ENCODE data around the gene CALML6.

The CALML6 gene

DNA sequence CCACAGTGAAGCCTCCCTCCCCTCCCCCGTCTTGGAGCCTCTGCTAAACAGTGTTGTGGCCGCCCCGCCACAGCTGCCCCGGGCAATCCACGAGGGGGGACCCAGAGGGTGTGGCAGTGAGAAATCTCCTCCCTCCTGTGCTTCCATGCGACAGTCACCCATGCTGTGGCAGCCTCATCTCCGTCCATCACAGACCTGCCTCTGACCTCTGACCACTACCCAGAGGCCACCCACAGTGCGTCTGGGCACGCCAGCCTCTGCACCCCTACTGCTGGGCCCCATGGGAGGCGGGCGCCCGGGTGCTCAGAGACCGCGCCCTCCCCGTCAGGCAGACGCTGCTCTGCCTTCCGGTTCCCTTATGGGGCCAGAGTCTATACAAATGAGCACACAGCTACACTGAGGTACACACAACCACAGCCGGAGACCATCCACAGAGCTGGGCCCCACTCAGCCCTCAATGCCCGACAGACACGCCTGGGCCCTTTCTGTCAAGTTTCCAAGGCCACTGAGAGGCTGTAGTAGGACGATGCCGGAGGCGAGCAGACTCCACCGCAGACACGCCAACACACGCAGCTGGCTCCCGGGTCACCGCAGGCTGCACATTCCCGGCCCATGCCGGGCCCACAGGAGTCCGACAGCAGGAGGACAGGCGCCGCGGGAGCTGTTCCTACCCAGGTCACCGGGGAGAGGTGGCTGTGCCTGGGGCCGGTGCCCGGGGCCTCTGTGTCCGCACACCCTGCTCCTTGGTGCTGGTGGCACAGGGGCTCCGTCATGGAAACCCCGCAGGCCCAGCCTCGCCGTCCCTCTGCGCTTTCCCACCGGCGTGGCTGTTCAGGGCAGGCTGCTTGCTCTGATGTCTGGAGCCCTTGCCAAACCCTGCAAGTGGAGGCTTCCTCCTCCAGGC lies 27.9 kb downstream of the CALML6 start:
- DNase-seq (ENCODE audit: low spot score) = peak; percentile 63

DNA sequence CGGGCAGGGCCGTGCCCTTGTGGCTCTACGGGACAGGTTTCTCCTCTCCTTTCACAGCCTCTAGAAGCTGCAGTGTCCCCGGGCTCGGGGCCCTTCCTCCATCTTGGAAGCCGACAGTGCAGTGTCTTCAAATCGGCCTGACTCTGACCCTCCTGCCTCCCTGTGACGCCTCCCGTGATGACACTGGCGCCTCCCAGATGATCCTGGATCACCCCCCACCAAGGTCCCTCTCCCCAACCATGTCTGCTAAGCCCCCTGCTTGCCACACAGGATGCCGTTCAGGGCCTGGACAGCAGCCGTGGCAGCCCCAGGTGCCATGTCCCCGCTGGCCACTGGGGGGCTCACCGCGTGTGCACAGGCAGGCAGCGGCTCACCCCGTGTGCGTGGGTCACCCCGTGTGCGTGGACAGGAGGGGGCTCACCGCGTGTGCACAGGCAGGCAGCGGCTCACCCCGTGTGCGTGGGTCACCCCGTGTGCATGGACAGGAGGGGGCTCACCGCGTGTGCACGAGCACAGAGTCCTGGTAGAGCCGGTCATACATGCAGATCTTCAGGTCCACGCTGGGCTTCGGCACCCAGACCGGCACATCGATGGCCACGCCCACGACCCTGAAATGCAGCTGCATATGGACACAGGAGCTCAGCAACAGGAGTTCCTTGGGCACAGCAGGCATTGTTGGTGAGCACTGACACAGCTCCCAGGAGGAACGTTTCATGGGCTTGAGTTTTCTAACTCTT lies 28.9 kb downstream of the CALML6 start:
- peak; percentile 72 for DNase-seq (ENCODE audit: low spot score)

- no peak for DNase-seq (ENCODE audit: low spot score)
These were observed 30.8 kb downstream of the CALML6 start for GRCh38 chr1:1945782-1946393.

- DNase-seq (ENCODE audit: low spot score) = peak; percentile 64
These were observed 31.5 kb downstream of the CALML6 start for GRCh38 chr1:1946540-1946939.

DNA sequence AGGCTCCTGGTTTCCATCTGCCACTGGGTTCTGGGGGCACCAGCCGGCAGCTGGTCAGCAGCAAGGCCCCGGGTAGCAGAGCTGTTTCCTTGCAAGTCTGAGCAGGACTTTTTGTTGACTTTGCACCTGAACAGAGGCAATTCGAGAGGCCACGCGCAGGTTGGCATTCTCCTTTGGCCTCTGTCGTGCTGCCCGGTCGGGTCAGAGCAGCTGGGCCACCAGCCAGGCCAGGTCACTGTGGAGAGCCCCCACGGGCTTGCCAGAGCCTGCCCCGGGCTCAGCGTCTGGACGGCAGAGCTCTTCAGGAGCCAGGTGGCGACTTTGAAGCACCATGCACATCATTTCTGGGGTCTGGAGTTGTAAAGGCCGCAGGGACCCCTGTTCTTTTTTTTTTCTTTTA lies 32.4 kb downstream of the CALML6 start:
- no peak for DNase-seq (ENCODE audit: low spot score)

GRCh38 chr1:1948783-1949182 lies 33.7 kb downstream of the CALML6 start:
- no peak for DNase-seq (ENCODE audit: low spot score)

DNA sequence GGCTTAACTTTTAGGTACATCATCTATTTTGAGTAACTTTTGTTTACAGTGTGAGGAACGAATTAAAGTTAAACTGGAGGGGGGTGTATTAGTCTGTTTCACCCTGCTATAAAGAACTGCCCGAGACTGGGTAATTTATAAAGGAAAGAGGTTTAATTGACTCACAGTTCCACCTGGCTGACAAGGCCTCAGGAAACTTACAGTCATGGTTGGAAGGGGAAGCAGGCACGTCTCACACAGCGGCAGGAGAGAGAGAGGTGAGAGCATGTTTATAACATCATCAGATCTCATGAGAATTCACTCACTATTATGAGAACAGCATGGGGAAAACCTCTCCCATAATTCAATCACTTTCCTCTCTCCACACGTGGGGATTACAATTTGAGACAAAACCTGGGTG lies 35.9 kb downstream of the CALML6 start:
- DNase-seq (ENCODE audit: low spot score) = no peak

DNA sequence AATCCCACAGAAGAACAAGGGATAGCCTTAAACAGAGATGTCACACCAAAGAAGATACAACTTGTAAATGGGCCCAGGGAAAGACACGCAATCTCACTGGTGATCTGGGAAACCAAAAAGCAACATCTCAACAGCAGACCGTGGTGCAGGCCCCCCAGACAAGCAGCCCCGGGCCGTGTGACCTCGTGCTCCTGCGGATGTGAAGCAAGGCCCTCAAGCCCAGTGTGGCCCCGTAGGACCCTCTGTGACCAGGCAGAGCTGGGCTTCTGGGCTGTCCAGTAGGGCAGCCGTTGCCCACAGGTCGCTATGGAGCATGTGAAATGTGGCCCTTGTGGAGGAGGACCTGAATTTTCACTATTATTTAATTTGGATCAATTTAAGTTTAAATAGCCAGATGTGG lies 39.0 kb downstream of the CALML6 start:
- DNase-seq (ENCODE audit: low spot score) = no peak

DNA sequence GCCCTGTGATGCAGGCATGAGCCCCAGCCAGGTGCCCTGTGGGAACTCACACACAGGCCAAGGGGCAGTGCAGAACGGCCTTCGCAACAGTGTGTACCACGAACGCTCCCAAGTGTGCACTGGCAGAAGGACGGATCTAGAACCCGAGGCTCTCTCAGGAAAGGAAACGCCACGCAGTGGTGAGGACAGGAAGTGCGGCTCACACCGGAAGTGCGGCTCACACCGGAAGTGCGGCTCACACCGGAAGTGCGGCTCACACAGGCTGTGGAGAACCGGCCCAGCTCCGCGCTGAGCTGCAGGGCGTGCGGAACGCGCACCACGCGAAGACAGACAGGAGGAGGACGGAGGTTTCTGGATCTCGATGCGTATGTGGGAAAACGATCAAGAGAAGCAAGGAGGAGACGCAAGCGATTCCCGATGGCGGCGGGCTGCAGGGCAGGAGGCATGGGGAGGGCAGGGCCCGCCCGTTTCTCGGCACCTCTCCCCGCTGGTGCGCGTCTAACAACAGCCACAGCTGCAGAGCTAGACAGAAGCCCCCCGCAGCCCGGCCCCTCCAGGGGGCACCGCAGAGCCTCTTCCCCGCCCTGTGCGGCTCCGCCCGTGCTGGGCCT lies 39.9 kb downstream of the CALML6 start:
- DNase-seq (ENCODE audit: low spot score) = no peak

DNA sequence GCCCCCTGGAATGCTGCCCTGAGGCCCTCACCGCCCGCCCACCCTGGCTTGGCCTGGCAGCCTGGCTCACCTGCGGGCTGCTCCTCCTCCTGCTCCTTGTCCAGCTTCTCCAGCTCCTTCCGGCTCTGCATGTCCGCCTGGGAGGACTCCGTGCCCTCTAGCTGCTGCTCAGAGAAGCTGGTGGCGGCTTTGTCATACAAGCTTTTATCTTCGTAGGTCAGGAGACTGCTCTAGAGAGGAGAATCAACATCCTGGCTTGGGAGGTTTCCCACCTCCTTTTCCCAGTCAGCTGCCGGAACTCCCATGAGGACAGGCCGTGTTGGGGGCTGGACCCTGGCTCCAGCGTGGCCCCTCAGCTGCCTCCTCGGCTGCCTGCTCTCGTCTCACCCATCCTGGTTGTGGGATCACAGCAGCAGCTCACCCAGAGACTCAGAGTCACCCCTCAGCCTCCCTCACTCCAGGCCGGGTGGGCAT lies 40.6 kb downstream of the CALML6 start:
- peak; percentile 55 for DNase-seq (ENCODE audit: low spot score)

DNA sequence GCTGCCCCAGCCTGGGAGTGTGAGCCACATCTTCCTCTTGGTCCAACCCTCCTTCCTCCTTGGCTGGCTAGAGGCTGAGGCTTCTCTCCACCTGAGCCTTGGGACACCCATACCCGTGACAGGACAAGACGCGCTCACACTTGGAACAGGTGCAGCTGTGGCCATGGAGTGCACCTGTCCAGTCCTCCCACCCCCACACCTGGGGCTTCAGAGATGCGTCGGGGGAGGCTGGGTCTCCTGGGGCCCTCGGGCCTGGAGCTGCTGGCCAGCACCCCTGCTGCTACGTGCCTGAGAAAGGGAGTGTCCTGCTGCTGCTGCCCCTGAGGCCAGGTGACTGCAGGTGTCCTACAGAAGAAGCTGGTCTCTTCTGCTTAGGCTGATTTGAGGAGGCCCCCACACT lies 41.0 kb downstream of the CALML6 start:
- DNase-seq (ENCODE audit: low spot score) = peak; percentile 62

DNA sequence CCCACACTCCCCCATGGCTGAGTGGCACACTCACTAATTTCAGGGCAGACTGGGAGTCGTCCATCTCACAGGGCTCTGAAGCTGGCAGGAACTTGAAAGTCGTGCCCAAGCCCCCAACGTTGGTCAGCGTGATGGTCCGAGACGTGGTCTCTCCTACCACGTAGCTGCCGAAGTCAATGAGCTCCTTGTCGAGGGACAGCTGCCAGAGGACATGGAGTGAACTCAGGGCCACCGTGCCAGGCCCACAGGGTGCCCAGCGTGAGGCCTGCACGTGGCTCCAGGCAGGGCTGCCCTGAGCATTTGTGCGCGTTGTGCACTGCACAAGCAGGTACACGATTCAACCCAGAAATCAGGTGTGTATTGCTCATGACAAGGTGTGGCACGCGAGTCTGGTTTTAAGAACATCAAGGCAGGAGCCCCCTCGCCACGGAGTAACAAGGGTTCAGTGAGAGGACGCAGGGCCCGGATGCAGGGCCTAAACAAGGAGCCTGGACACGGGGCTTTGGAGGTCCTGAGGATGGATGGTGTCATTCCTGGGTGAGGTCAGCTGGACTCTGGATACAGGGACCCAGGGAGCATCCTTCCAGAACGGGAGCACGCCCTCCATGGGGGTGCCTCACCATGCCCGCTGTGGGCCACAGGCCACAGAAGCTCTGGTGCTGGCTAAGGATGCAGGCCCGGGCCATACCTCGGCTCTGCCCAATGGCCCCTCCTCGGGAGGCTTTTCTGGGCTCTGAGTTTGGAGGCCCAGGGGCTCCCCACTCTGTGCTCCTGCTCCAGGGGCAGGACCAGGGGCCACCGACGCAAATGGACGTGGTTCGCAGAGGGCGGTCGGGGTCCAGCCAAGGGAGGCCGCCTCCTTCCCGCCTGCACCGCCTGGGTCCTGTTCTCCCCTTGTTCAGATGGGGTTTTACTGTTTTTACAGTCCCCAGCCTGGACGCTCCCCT lies 41.8 kb downstream of the CALML6 start:
- DNase-seq (ENCODE audit: low spot score) = no peak

DNA sequence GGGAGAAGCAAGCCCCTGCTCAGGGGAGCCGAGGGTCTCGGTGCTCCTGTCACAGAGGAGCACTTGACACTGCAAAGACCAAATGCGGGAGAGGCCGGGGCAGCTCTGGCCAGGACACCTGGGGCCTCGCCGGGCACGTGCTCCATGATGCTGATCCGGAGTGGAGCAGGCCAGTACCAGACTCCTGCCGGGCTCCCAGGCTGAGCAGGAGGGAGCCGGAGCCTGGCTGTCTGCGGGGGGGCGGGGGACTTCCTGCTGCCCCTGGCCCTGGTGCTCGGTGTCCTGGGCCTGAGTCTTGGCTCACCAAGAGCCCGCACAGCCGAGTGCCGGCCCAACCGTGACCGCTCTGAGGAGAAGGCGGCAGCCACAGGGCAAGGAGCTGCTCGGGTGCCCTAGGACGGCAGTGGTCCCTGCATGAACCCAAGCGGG lies 42.5 kb downstream of the CALML6 start:
- DNase-seq (ENCODE audit: low spot score) = no peak

DNA sequence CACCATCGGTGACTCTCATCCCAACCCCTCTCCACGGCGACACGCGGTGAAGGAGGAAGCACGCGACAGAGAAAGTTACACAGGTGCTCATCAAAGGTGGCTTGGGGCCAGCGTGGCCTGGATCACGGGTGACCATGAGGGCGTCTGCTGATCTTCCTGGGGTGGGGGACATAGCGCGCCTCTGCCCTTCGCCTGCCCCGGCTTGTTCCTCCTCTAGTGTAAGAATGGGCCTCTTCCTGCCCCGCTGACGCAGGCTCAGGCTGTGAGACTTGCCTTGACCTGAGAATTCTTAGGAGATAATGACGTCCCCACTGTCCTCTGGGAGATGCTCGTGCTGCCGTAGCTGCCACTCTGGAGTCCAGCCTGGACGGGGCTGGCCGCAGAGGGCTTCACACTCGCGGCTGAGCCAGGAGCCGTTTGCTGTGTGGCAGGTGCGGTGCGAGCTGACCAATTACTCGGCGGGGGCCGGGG lies 43.0 kb downstream of the CALML6 start:
- DNase-seq (ENCODE audit: low spot score) = no peak

DNA sequence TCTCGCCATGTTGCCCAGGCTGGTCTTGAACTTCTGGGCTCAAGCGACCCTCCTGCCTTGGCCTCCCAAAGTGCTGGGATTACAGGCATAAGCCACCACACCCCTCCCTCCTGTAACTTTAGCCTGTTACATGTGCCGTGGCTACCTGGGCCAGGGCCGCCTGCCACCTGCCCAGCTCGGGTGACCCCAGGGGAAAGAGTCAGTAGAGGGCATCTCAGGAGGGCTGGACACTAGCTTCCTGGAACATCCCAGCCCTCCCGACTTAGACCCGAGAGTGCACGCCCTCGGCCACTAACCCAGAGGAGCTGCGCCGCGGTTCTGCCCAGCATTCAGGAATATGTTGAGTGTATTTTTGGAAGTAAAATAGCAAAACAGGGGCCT lies 44.4 kb downstream of the CALML6 start:
- DNase-seq (ENCODE audit: low spot score) = no peak

DNA sequence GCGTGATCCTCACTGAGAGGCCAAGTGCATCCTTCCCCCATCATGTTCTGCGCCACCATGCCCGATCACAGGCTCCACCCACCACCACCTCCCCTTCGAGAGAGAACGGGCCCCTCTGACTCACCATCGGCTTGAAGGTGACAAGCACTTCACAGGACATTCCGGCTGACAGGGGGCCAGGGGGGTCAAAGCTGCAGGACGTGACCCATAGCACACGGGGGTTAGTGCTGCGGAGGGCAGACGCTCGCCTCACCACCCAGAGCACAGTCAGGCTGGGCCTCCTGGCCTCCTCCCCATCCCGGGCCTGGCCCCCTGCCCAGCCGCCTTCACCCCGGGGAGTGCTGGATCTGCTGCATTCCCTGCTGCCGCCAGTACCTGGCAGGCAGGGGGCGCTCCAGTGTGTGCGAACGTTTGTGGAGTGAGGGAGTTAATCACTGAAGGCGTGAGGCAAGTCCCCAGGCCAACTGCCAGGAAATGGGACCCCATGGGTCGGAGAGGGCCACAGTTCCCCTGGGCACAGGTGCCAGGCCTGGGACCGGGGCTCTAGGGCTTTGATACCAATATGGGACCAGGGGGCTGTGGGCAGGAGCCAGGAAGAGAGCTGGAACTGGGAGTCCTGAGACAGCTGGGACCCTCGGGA lies 44.9 kb downstream of the CALML6 start:
- peak; percentile 78 for DNase-seq (ENCODE audit: low spot score)

DNA sequence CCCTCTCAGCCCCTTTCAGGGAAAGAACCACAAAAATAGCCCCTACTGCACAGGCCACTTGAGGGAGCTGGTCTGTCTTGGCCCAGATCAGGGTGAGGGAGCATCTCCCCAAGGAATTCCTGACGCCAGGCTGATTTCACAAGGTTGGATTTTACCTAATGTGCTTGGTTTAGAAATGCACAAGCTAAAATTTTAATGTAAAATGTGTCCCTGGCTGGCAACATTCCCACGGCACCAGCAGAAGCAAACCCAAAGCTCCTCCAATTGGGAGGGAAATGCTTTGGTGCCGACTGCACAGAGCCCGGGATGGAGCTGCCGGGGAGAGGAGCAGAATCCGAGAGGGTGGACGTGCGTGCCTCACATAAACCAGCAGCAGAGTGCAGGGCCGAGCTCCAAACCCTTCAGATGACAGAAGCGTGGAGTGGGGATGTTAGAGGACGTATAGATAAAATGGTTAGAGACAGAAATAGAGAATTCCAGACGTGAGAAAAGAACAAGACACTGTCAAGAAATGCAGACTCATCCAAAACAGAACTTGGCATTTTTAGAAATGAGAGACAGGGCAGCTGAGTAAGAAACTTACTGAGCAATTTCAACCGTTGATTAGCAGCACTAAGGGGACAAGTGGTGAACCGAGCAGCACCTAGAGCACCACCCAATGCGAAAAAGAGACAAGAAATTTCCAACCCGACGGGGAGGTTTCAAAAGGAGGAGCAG lies 45.6 kb downstream of the CALML6 start:
- no peak for DNase-seq (ENCODE audit: low spot score)

DNA sequence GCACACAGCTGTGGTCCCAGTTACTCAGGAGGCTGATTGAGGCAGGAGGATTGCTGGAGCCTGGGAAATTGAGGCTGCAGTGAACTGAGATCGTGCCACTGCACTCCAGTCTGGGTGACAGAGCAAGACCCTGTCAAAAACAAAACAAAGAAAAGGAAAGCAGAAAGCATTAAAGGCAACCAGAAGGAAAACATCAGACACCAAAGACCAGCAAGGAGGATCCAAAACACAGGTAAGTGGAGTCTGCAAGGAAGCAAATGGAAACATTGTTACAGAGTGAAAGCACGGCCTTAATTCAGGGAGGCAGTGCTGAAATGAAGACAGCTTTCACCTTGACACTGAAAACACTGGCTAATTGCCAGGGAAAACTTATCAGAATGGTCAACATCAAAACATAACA lies 47.7 kb downstream of the CALML6 start:
- no peak for DNase-seq (ENCODE audit: low spot score)

DNA sequence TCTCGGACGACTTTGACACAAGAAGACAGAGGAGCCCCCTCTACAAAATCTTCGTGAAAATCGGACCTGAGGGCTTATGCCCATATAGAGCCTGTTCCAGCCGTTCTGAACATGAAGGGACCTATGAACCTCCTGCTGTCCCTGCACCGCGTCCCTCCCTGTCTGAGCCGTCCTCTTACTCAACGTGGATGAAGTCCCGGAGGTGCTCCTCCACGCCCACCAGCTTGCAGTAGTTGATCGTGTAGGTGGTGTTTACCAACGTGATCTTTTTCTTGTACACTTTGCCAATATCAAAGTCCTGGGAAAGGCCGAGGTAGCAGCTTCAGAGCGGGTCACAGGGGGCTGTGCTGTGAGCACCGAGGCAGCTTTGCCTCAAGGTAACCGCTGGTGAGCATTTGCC lies 48.5 kb downstream of the CALML6 start:
- DNase-seq (ENCODE audit: low spot score) = no peak

GRCh38 chr1:1964811-1965210 lies 49.8 kb downstream of the CALML6 start:
- DNase-seq (ENCODE audit: low spot score) = no peak
